Gastrocnemius medialis (tissue), 4 donors: Measurements from ENCODE around the gene RCSD1. TPM values are rescaled to one million over a fixed set of nuclear protein-coding genes. Genes with fewer than 3 reads are reported as not detected.

Experiments
- ATAC-seq, 2 donors: fragments of 150-250 bp; one replicate each; pipeline ENCODE4 v1.9.1; 2016
- DNase-seq, 2 donors: peaks; one replicate each; pipeline ENCODE4 v3.0.0-alpha.2; 2019
- H3K27ac ChIP-seq, 4 donors: fragments of 200-600 bp; sonication (generic); 1 replicate in 1 of 4; 2 replicates in 3 of 4; pipeline ENCODE4 v1.5.1; 2016 to 2018; ENCODE audit warnings: mild to moderate bottlenecking in 2 of 4, moderate library complexity in 1 of 4
- H3K27me3 ChIP-seq, 3 donors: fragments of 200-600 bp; sonication (generic) in 2 of 3; 1 replicate in 1 of 3; 2 replicates in 2 of 3; pipeline versions ENCODE4 v1.5.1 to v1.6.0; 2016 to 2019; ENCODE audit warnings: mild to moderate bottlenecking in 1 of 3, moderate library complexity in 1 of 3
- H3K36me3 ChIP-seq, 2 donors: fragments of 200-600 bp; sonication (generic) in 1 of 2; one replicate each; pipeline ENCODE4 v1.5.1; 2017 to 2018
- H3K4me1 ChIP-seq, 2 donors: fragments of 200-600 bp; sonication (generic) in 1 of 2; one replicate each; pipeline ENCODE4 v1.5.1; 2016 to 2017; ENCODE audit warnings: mild to moderate bottlenecking in 2 of 2
- H3K4me3 ChIP-seq, 4 donors: fragments of 200-600 bp; sonication (generic) in 3 of 4; 1 replicate in 1 of 4; 2 replicates in 3 of 4; pipeline ENCODE4 v1.5.1; 2016 to 2019; ENCODE audit warnings: mild to moderate bottlenecking in 2 of 4
- H3K9me3 ChIP-seq, 3 donors: fragments of 200-600 bp; sonication (generic) in 2 of 3; 1 replicate in 1 of 3; 2 replicates in 2 of 3; pipeline ENCODE4 v1.5.1; 2016 to 2019
- CTCF ChIP-seq, 5 experiments: fragments of 450-650 bp in 3 of 5; fragments of 200-600 bp in 2 of 5; sonication (generic) in 2 of 5; IDR thresholded peaks in 4 of 5; conservative IDR thresholded peaks in 1 of 5; 1 replicate in 4 of 5; 2 replicates in 1 of 5; pipeline ENCODE4 v1.5.1; 2016 to 2019; ENCODE audit warnings: antibody characterized with exemption in 5 of 5, mild to moderate bottlenecking in 3 of 5, moderate library complexity in 3 of 5
- POLR2A ChIP-seq, 2 donors: fragments of 450-650 bp; IDR thresholded peaks; one replicate each; pipeline ENCODE4 v1.6.1; 2017; ENCODE audit warnings: antibody characterized with exemption in 2 of 2, mild to moderate bottlenecking in 2 of 2, moderate library complexity in 2 of 2
- in situ Hi-C, 4 donors: fragments of 200-750 bp; cut with MboI; loops; one replicate each; pipeline versions ENCODE4 v1.15.0 to v1.8.0; 2017; ENCODE audit warnings: low sequenced_read_pairs in 4 of 4
- intact Hi-C: fragments of 100-400 bp; cut with DNase I; formaldehyde crosslinking; loops from one replicate; pipeline ENCODE4 v1.15.1; 2023; ENCODE audit warnings: low total_unique reads
- total RNA-seq, 4 donors: library from RNA; depleted of rRNA; stranded (reverse); fragments of >200 nt; gene quantifications; one replicate each; pipeline versions ENCODE4 v1.1.0 to v1.2.3, GENCODE V29; 2016

RCSD1 gene
- total RNA-seq, 4 donors from 2014 or later, result 6.0 to 14.8 (median 7.5) TPM

GRCh38 chr1:167641786-167642500 is 11.9 kb downstream of the RCSD1 start:
- no peak for TF ChIP-seq CTCF (IDR thresholded peaks at IDR 0.05 in 4 of 5, conservative IDR thresholded peaks at IDR 0.05 in 1 of 5)
- TF ChIP-seq POLR2A (IDR thresholded peaks at IDR 0.05), result no peak
- no peak overlapping the region for H3K4me3 ChIP-seq
- intact Hi-C loops, result no loop called here
- DNase-seq (no peak), ATAC-seq (no peak)
- no peaks in the 10 kb centered on the region for H3K9me3 ChIP-seq
- H3K27me3 ChIP-seq, result no peaks in the 10 kb centered on the region
- H3K4me1 ChIP-seq, result peaks cover 41 to 50% of the 10 kb centered on the region in 2 donors
- H3K36me3 ChIP-seq, result no peaks in the 10 kb centered on the region
- peak overlapping the region in 3 of 4 donors; percentile 4 to 21 (median 7) for H3K27ac ChIP-seq
- in situ Hi-C loops, result no loop called here

- no peaks in the 10 kb centered on the region for H3K9me3 ChIP-seq
- no peak for DNase-seq
- peaks cover 38 to 49% of the 10 kb centered on the region in 2 donors for H3K4me1 ChIP-seq
- intact Hi-C loops, result no loop called here
- no peak for ATAC-seq
- H3K36me3 ChIP-seq, result no peaks in the 10 kb centered on the region
- in situ Hi-C loops, result no loop called here
- H3K27me3 ChIP-seq, result no peaks in the 10 kb centered on the region
- no peak for TF ChIP-seq CTCF (IDR thresholded peaks at IDR 0.05 in 4 of 5, conservative IDR thresholded peaks at IDR 0.05 in 1 of 5)
- no peak for TF ChIP-seq POLR2A (IDR thresholded peaks at IDR 0.05)
- peak overlapping the region in 1 of 4 donors; percentile 7 for H3K27ac ChIP-seq
- no peak overlapping the region for H3K4me3 ChIP-seq
These were observed 12.4 kb downstream of the RCSD1 start for GRCh38 chr1:167642501-167642826.

- intact Hi-C loops, result no loop called here
- TF ChIP-seq POLR2A (IDR thresholded peaks at IDR 0.05), result no peak
- TF ChIP-seq CTCF (IDR thresholded peaks at IDR 0.05 in 4 of 5, conservative IDR thresholded peaks at IDR 0.05 in 1 of 5), result no peak
- Histone ChIP-seq H3K27ac (peak overlapping the region in 1 of 4 donors; percentile 7), H3K27me3 (no peaks in the 10 kb centered on the region), H3K4me3 (no peak overlapping the region), H3K36me3 (no peaks in the 10 kb centered on the region), H3K9me3 (no peaks in the 10 kb centered on the region), H3K4me1 (peaks cover 37 to 52% of the 10 kb centered on the region in 2 donors)
- DNase-seq (no peak), ATAC-seq (no peak)
- in situ Hi-C loops, result no loop called here
These were observed 13.4 kb downstream of the RCSD1 start for GRCh38 chr1:167643441-167643840.

DNA sequence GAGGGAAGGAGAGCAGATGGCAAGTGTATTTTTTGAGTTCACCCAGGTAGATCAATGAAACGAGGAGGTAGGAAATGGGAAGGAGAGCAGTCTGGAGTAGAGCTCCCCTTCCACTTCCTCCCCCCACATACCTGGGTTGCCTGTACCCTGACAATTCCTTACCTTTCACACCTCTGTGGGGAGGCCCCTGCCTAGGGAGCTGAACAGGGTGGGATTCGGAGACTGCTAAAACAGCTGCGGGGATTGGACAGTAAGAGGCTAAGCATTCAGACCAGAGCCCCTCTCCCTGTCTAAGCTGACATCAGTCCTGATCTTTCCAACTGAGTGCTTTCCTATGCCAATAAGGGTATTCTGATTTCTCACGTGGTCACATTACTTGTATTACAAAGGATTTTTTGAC is 14.5 kb downstream of the RCSD1 start:
- Histone ChIP-seq H3K4me1 (peaks cover 48 to 59% of the 10 kb centered on the region in 2 donors), H3K27me3 (no peaks in the 10 kb centered on the region), H3K9me3 (no peaks in the 10 kb centered on the region), H3K27ac (peak overlapping the region in 3 of 4 donors; percentile 7 to 55 (median 19)), H3K36me3 (no peaks in the 10 kb centered on the region), H3K4me3 (no peak overlapping the region)
- intact Hi-C loops, result no loop called here
- no peak for ATAC-seq
- in situ Hi-C loops, result no loop called here
- no peak for DNase-seq
- no peak for TF ChIP-seq POLR2A (IDR thresholded peaks at IDR 0.05)
- no peak for TF ChIP-seq CTCF (IDR thresholded peaks at IDR 0.05 in 4 of 5, conservative IDR thresholded peaks at IDR 0.05 in 1 of 5)

- Histone ChIP-seq H3K27me3 (no peaks in the 10 kb centered on the region), H3K4me3 (no peak overlapping the region), H3K4me1 (peaks cover 54 to 65% of the 10 kb centered on the region in 2 donors), H3K27ac (peak overlapping the region in 3 of 4 donors; percentile 7 to 55 (median 19)), H3K9me3 (no peaks in the 10 kb centered on the region), H3K36me3 (no peaks in the 10 kb centered on the region)
- ATAC-seq, result no peak
- intact Hi-C loops (no loop called here), in situ Hi-C loops (no loop called here)
- no peak for DNase-seq
- TF ChIP-seq POLR2A (IDR thresholded peaks at IDR 0.05) (no peak), CTCF (IDR thresholded peaks at IDR 0.05 in 4 of 5, conservative IDR thresholded peaks at IDR 0.05 in 1 of 5) (no peak)
These were observed 15.1 kb downstream of the RCSD1 start for GRCh38 chr1:167645140-167645541.
